ENCODE data around the gene CSGALNACT2. TPM values are rescaled to one million over a fixed set of nuclear protein-coding genes. Genes with fewer than 3 reads are reported as not detected.

The CSGALNACT2 gene
- total RNA-seq, 2 experiments from 2014 or later = 25.6 to 27.1 TPM

DNA sequence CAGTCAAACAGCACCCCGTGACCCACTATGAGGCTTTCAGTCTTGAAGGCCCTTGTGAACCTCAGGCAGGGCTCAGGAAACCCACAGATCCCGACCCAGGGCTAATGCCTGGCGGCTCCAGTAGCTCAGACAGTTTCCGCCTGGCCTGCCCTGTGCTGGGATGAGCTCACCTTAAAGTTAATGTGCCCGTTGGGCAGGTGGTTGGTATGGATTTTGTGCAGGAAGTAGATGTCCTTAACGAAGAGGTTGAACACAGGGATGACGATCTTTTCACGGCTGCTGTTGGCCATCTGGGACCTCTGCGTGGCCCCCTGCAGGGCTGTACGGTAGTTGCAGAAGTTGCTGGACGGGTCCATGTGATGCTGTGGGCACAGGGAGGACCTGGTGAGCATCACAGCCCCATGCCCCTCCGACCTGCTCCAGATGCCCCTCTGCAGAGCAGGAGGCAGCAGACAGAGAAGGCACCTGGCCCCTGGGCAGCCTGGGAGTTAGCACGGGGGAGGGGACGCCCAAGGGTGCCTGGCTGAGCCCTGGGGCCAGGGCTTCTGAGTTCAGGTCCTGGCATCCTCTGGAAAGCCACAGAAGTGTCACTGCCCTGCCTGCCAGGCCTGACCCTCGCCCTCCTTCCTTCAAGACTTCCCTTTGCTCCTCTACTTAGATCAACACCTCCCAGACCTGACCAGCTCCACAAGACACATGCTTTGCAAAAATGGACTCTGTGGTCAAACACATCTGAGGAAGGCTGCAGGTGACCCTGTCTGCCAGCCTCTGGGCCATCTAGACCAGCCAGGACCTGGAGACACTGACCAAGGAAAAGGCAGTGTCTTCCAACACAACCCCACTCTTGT lies 59.8 kb downstream of the CSGALNACT2 start:
- Mint-ChIP-seq H3K27me3 (ENCODE audit: low read depth) (no peaks in the 10 kb centered on the region), H3K4me3 (no peak overlapping the region), H3K36me3 (ENCODE audit: low read depth) (no peaks in the 10 kb centered on the region), H3K27ac (no peak overlapping the region), H3K9me3 (no peaks in the 10 kb centered on the region), H3K4me1 (ENCODE audit: low read depth) (peaks cover 4% of the 10 kb centered on the region)
- intact Hi-C loops (cut with micrococcal nuclease) = no loop called here
- CTCF ChIA-PET = no interaction called here
- DNase-seq = no peak

DNA sequence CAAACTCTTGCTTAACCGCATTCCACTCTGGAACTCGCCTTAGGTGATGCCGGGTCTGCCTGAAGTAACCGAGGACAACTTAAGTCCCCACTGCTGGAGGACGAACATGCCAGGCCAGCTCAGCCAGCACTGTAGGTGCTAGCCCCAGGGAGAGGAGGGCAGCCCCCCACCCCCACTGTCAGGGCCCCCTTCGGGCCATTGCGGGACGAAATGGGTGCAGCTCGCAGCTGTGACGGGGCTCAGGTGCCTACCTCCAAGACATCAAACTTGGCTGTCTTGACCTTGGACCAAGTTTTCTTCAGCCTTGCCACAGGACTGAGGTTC lies 60.4 kb downstream of the CSGALNACT2 start:
- no peaks in the 10 kb centered on the region for H3K36me3 Mint-ChIP-seq (ENCODE audit: low read depth)
- H3K4me1 Mint-ChIP-seq (ENCODE audit: low read depth) = peaks cover 4% of the 10 kb centered on the region
- intact Hi-C loops (cut with micrococcal nuclease) = no loop called here
- CTCF ChIA-PET = no interaction called here
- H3K27ac Mint-ChIP-seq = no peak overlapping the region
- no peaks in the 10 kb centered on the region for H3K9me3 Mint-ChIP-seq
- no peak for DNase-seq
- no peaks in the 10 kb centered on the region for H3K27me3 Mint-ChIP-seq (ENCODE audit: low read depth)
- H3K4me3 Mint-ChIP-seq = no peak overlapping the region

- CTCF ChIA-PET = no interaction called here
- Mint-ChIP-seq H3K27ac (no peak overlapping the region), H3K4me3 (no peak overlapping the region), H3K9me3 (no peaks in the 10 kb centered on the region), H3K4me1 (ENCODE audit: low read depth) (peaks cover 4% of the 10 kb centered on the region), H3K36me3 (ENCODE audit: low read depth) (no peaks in the 10 kb centered on the region), H3K27me3 (ENCODE audit: low read depth) (no peaks in the 10 kb centered on the region)
- no peak for DNase-seq
- intact Hi-C loops (cut with micrococcal nuclease) = no loop called here
Observed at GRCh38 chr10:43199088-43199683, 60.9 kb downstream of the CSGALNACT2 start.

DNA sequence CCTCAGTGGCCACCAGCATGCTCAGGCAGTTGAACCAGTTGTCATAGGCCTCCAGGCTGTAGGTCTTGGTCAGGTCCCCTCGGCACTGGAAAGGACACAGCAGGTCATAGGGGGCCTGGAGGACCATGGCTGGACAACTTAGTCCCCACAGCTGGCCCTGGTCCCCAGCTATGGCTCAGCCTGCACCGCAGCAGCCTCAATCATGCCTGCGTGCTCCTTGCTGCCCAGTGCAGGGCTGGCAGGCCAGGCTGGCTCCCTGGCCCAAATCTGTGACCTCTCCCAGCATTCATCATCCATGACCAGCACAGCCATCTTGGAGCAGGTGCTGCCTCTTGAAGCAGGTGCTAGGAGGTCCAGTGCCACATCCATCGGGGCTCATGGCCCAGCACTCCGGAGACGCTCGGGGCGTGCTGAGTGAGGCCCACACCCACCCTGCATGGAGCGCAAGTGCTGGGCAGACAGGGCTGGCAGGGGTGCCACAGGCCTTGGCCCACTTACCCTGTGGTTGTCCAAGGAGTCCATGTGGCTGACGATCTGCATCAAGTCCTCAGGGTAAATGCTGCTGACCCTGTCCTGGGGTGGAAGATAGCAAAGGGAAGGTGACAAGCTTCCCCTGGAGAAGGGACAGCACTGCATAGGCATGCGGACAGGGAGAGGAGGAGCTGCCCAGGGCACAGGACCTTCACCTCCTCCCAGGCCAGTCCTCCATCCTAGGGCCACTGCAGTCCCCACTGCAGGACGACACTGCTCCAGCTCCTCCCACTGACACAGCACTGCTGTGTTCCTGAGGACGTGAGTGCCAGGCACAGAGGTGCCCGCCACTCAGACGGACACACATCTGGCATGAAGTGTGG lies 61.7 kb downstream of the CSGALNACT2 start:
- DNase-seq = no peak
- no peaks in the 10 kb centered on the region for H3K27me3 Mint-ChIP-seq (ENCODE audit: low read depth)
- CTCF ChIA-PET = interaction anchor here (0.6 kb wide), 2 partner anchors 28 to 700 kb away, joined by 3 read pairs; no protein-coding TSS in a partner anchor
- H3K9me3 Mint-ChIP-seq = no peaks in the 10 kb centered on the region
- no peak overlapping the region for H3K4me3 Mint-ChIP-seq
- no peak overlapping the region for H3K27ac Mint-ChIP-seq
- intact Hi-C loops (cut with micrococcal nuclease) = loop anchor here (10.0 kb wide), 1 partner anchor 265 kb away; no protein-coding TSS in a partner anchor
- no peaks in the 10 kb centered on the region for H3K36me3 Mint-ChIP-seq (ENCODE audit: low read depth)
- H3K4me1 Mint-ChIP-seq (ENCODE audit: low read depth) = peaks cover 4% of the 10 kb centered on the region

DNA sequence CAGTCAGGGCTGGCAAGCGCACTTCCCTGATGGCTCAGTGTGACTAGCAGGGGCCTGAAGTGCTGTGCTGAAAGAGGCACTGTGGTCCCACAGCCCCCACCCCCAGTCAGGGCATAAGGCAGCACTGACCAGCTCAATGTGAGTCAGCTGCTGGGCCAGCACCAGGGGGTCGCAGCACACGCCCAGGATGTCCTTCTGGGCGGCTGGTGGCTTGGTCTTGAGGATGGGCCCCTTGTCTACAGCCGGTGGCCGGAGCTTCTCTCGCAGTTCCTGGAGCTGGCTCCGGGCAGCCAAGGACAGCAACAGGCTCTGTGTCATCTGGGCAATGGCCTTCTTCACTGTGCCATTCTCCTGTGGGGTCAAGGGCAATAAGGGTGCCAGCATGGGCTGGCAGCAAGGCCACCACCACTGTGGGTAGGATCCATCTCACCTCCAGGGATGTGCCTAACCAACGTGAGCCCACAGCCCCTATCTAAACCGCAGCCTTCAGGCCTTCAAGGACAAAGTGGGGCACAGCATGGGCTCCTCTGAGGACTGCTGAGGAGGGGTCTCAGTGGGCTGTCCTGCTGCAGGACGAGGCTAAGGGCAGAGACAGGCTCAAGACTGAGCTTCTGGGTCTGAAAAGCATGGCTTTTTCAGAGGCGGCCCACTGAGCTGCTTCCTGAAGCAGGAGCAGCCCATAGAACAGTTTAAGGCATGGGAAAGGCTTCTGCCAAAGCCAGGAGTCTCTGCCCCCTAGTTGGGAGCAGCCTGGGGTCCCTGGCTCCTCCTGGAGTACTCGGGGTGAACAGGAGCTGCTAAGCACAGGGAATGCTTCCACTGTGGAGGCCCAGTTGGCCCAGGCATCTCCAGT lies 62.5 kb downstream of the CSGALNACT2 start:
- intact Hi-C loops (cut with micrococcal nuclease) = loop anchor here (10.0 kb wide), 1 partner anchor 266 kb away; no protein-coding TSS in a partner anchor
- no peak overlapping the region for H3K4me3 Mint-ChIP-seq
- H3K9me3 Mint-ChIP-seq = no peaks in the 10 kb centered on the region
- DNase-seq = no peak
- CTCF ChIA-PET = interaction anchor here (0.6 to 2.4 kb wide), 5 partner anchors 12 to 266 kb away, joined by 3 to 11 read pairs (median 5); partner anchors contain the start of gene CSGALNACT2
- H3K36me3 Mint-ChIP-seq (ENCODE audit: low read depth) = no peaks in the 10 kb centered on the region
- no peaks in the 10 kb centered on the region for H3K27me3 Mint-ChIP-seq (ENCODE audit: low read depth)
- no peak overlapping the region for H3K27ac Mint-ChIP-seq
- peaks cover 4% of the 10 kb centered on the region for H3K4me1 Mint-ChIP-seq (ENCODE audit: low read depth)

- H3K4me1 Mint-ChIP-seq (ENCODE audit: low read depth) = peaks cover 4% of the 10 kb centered on the region
- CTCF ChIA-PET = interaction anchor here (0.8 to 2.4 kb wide), 10 partner anchors 8 to 274 kb away, joined by 3 to 11 read pairs (median 4); partner anchors contain the start of gene CSGALNACT2
- no peak overlapping the region for H3K4me3 Mint-ChIP-seq
- no peak overlapping the region for H3K27ac Mint-ChIP-seq
- no peak for DNase-seq
- no peaks in the 10 kb centered on the region for H3K36me3 Mint-ChIP-seq (ENCODE audit: low read depth)
- H3K9me3 Mint-ChIP-seq = no peaks in the 10 kb centered on the region
- H3K27me3 Mint-ChIP-seq (ENCODE audit: low read depth) = no peaks in the 10 kb centered on the region
- intact Hi-C loops (cut with micrococcal nuclease) = loop anchor here (1.0 to 10.0 kb wide), 4 partner anchors 41 to 335 kb away; no protein-coding TSS in a partner anchor
Observed at GRCh38 chr10:43201545-43202131, 63.4 kb downstream of the CSGALNACT2 start.

DNA sequence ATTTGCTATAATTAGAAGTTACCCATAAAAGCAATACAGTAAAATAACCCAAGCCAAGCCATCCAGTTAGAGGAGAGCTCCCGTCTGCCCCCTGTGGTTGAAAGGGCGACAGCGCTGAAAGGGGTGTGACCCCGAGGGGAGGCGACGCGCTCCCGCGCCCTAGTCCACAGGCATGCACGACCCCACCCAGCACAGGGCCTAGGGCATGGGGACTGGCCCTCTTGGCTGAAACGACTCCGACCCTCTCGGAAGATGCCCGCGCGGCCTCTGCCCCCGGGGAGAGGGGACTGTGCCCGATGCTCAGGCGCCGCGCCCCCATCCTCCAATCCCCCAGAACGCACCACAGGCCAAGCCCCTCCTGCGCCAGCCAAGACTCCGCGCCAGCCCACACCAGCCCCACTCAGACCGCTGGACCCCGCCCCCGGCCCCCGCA lies 64.0 kb downstream of the CSGALNACT2 start:
- CTCF ChIA-PET = interaction anchor here (0.8 to 2.4 kb wide), 11 partner anchors 9 to 332 kb away, joined by 3 to 11 read pairs (median 4); partner anchors contain the start of gene CSGALNACT2
- intact Hi-C loops (cut with micrococcal nuclease) = loop anchor here (1.0 to 10.0 kb wide), 4 partner anchors 42 to 335 kb away; no protein-coding TSS in a partner anchor
- Mint-ChIP-seq H3K36me3 (ENCODE audit: low read depth) (no peaks in the 10 kb centered on the region), H3K9me3 (no peaks in the 10 kb centered on the region), H3K4me3 (peak overlapping the region; percentile 65), H3K4me1 (ENCODE audit: low read depth) (peaks cover 4% of the 10 kb centered on the region), H3K27ac (no peak overlapping the region), H3K27me3 (ENCODE audit: low read depth) (no peaks in the 10 kb centered on the region)
- peak; percentile 76 for DNase-seq

DNA sequence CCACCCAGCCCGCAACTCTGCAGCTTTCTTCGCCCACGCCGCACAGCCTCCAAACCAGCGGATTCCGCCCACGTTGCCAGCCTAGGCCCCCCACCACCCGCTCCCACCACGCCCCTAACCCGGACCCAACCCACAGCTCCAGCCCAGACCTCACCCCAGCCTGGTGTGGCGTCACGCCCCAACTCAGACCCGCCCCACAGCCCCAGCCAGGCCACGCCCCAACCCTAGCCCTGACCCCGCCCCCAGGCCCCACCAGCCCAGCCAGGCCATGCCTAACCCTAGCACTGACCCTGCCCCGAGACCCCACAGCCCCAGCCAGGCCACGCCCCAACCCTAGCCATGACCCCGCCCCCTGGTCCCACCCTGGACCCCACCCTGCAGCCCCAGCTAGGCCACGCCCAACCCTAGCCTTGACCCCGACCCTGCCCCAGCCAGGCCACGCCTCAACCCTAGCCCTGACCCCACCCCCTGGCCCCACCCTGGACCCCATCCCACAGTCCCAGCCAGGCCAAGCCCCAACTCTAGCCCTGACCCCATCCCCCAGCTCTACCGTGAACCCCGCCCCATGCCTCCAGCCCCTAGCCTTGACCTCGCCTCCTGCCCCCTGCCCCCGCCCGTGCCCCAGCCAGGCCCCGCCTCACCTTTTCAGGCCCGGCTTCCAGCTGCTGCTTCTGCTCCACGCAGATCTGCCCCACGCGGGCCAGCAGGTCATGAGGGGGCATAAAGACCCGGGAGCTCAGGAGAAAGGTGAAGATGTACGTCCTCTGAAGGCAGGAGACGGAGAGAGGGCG lies 64.6 kb downstream of the CSGALNACT2 start:
- no peaks in the 10 kb centered on the region for H3K36me3 Mint-ChIP-seq (ENCODE audit: low read depth)
- intact Hi-C loops (cut with micrococcal nuclease) = loop anchor here (1.0 to 10.0 kb wide), 4 partner anchors 43 to 336 kb away; no protein-coding TSS in a partner anchor
- CTCF ChIA-PET = interaction anchor here (0.8 to 2.4 kb wide), 11 partner anchors 9 to 332 kb away, joined by 3 to 11 read pairs (median 4); partner anchors contain the start of gene CSGALNACT2

GRCh38 chr10:43203448-43204041 lies 65.3 kb downstream of the CSGALNACT2 start:
- H3K27me3 Mint-ChIP-seq (ENCODE audit: low read depth) = no peaks in the 10 kb centered on the region
- CTCF ChIA-PET = interaction anchor here (0.5 to 3.2 kb wide), 16 partner anchors 9 to 527 kb away, joined by 3 to 11 read pairs (median 4); partner anchors contain the start of gene CSGALNACT2
- no peak for DNase-seq
- no peaks in the 10 kb centered on the region for H3K9me3 Mint-ChIP-seq
- no peak overlapping the region for H3K27ac Mint-ChIP-seq
- peaks cover 4% of the 10 kb centered on the region for H3K4me1 Mint-ChIP-seq (ENCODE audit: low read depth)
- H3K4me3 Mint-ChIP-seq = no peak overlapping the region
- H3K36me3 Mint-ChIP-seq (ENCODE audit: low read depth) = no peaks in the 10 kb centered on the region
- intact Hi-C loops (cut with micrococcal nuclease) = loop anchor here (1.0 to 10.0 kb wide), 4 partner anchors 83 to 337 kb away; no protein-coding TSS in a partner anchor

More for the DNA sequence above, 64.6 kb downstream of the CSGALNACT2 start:
- Mint-ChIP-seq H3K4me3 (peak overlapping the region; percentile 65), H3K27ac (no peak overlapping the region), H3K27me3 (ENCODE audit: low read depth) (no peaks in the 10 kb centered on the region), H3K4me1 (ENCODE audit: low read depth) (peaks cover 4% of the 10 kb centered on the region), H3K9me3 (no peaks in the 10 kb centered on the region)
- peak; percentile 46 for DNase-seq

Data from activated naive CD4-positive, alpha-beta T cell treated with anti-CD3 and anti-CD28 coated beads for 36 hours (primary cell).